ENCODE results near the gene TAAR1.

DNA sequence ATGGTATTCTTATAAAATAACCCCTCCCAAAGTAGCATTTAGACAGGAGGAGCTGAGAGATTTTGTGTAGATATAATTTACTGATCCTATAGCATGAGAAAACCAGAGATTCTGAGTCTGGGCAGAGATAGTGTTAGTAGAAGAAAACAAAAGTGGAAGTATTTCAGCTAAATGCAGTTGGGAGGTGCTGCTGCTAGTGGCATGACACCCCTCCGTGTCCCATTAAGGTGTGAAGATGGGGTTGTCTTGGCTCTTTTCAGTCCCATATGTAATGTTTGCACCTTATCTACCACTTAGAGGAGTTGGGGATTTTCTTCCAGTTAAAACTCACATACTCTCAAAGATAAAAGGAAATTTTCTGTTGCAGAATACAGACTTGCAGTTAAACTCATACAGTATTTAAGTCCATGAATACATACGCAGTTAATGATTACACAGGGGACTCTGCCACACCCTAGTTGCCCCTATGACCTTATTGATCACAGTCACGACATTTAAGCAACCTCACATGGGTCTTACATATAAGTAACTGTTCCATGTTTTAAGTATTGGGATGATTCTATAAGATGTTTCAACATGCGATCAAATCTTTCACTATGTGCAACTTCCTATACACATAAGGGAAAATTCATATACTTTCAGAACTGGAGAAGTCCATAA, 46.4 kb downstream of the TAAR1 start:
- TF ChIP-seq RCOR1 (IDR thresholded peaks at IDR 0.05; ENCODE audit: low read depth, low read length) = no peak
- no peak for TF ChIP-seq POLR2A (IDR thresholded peaks at IDR 0.05; ENCODE audit: low read length)
- no peak for TF ChIP-seq CTCF (IDR thresholded peaks at IDR 0.05)
